HG03442 (cell line): ENCODE results near the gene DSN1.
"Not testable (repeated sequence)": the region's sequence is repeated elsewhere in the genome, so short reads cannot be mapped to it uniquely, and the experiment has no call there.

Experiments used
- ATAC-seq: cut with Tn5 transposase; IDR thresholded peaks from one replicate; pipeline ENCODE4 v1.9.1; 2021; ENCODE audit warnings: mild to moderate bottlenecking, moderate library complexity; ENCODE audit not compliant: unreplicated experiment

The DSN1 gene

GRCh38 chr20:36773597-36774390 lies at the start of gene DSN1:
TSS of gene DSN1 (minus strand) at chr20:36773763. CDS start at chr20:36771458, 2,305 bp downstream.
- ATAC-seq: peak; percentile 76

DNA sequence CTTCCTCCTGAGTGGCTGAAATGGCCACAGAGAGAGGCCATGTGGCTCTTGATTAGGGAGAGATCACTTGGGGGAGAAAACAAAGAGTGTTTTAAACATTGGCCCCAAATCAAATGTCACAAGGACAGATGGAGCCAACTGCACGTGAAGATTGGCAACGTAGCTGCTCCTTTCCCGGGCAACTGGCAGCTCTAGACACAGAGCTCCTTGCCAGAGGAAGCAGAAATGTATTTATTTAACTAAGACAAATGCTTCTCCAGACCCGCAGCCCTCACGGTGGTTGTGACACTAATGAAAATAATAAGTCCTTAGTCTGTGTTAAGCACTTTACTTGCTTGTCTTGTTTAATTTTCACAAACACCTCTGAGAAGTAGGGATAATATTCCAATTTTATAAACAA lies 49.6 kb upstream of the DSN1 start:
- ATAC-seq: no peak

DNA sequence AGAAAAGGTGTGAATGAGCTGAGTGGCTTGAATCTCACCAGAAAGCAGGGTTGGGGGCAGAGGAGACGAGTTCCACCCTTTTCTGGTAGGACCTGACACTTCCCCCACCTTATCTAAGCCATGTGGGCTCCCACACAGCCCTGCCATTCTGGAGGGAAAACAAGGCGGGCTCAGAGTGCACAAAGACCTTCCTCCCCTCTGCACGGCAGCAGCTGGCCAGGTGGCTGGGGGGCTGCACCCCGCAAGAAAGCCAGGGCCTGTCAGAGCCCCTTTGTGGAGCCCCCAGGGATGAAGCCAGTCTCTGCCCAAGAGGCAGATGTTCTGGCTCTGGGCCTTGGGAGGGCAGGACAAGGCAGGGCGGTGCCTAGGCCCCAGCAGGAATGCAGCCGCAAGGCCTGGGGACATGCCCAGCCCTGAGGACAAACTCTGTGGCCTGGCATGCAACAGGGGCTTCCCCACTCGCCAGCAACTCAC lies 48.4 kb upstream of the DSN1 start:
- ATAC-seq: no peak

DNA sequence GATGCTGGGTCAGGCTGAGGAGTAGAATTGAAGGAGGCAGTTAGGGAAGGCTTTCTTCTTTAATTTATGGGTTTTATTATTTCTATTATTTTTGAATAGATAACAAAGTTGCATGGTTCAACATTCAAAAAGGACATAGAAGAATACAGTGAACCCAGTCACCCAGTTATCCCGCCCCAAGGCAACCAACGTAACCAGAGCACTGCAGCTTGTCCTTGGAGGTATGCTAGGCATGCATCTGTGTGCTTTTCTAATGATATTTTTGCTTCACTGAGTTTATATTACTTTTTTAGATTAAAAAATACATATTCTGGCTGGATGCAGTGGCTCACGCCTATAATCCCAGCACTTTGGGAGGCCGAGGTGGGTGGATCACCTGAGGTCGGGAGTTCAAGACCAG lies 47.4 kb upstream of the DSN1 start:
- ATAC-seq: no peak

DNA sequence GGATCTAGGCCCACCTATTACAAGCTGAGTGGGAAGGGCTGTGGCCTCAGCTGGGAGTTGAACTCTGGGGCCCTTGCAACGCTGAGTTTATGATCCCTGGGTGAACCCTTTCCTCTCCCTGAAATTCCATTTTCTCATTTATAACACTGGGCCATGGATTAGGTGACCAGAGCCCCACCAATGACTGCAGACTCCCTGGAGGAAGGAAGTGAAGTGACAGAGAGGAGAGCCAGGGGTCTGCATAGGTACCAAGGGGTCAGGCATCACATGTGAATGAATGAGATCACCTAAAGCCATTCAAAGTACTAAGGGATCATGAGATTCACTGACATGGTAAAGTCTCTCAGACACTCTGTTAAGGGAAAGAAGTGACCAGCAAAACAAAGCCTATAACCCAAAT lies 46.5 kb upstream of the DSN1 start:
- no peak for ATAC-seq

GRCh38 chr20:36819659-36820058 lies 46.1 kb upstream of the DSN1 start:
- ATAC-seq: no peak

DNA sequence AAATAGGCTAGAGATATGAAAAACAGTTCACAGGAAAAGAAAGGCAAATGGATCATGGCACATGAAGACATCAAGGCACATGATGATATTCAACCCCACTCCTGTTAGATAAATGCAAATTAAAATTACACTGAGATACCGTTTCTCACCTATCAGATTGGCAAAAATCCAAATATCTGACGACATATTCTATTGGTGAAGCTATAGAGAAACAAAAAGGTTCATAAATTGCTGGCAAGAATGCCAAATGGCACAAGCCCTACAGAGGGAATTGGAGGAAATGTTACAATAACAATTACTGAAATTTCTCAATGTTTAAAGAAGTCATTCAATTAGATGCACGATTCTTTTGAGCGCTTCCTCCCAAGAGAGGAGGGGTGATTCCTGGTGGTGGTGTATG lies 45.3 kb upstream of the DSN1 start:
- ATAC-seq: no peak

- ATAC-seq: no peak
Measured at GRCh38 chr20:36818185-36818584, 44.6 kb upstream of the DSN1 start.

- ATAC-seq: no peak
Measured at GRCh38 chr20:36817496-36817895, 43.9 kb upstream of the DSN1 start.

DNA sequence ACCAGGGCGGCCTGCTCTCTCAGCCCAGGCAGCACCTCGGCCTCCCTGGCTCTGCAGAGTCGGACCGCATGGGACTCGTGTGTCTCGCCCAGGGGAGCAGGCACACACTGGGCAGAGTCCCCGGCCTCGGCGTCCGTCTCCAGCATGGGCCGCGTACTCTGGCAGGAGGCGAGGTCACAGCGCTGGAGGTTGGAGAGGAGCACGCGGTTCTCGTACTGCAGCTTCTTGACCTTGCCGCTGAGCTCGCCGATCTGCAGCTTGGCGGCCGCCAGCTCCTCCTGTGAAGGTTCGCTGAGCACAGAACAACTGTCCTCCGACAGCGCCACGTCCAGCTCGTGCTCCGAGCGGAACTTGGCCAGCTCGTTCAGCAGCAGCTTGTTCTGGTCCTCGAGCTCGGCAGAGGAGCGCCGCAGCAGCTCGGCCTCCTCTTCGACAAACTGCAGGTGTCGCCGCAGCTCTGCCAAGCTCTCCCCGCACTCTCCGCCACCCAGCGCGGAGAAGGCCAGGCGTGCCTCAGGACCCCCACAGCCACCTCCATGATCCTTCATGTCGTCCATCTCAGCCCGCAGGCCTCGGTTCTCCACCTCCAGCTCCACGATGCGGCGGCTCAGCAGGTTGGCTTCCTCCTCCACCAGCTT lies 42.0 kb upstream of the DSN1 start:
- ATAC-seq: no peak

GRCh38 chr20:36812594-36813463 lies 39.3 kb upstream of the DSN1 start:
- ATAC-seq: no peak

GRCh38 chr20:36808317-36809257 lies 35.0 kb upstream of the DSN1 start:
- ATAC-seq: no peak

DNA sequence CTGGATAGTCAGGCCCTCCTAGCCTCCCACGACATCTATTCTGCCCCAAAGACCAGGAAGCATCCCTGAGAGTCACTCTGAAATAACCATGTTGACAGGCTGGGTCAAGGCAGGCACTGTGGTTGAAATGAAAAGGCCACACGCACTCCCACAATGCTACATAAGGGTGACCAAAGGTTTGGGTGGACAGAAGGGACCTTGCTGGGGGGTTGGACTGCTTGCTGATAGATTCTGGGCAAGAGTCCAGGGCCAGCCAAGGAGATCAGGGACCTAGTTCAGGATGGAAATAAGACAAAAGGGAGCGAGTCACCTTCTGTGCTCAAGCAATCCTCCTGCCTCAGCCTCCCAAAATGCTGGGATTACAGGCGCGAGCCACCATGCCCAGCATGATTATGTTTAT lies 32.5 kb upstream of the DSN1 start:
- no peak for ATAC-seq

DNA sequence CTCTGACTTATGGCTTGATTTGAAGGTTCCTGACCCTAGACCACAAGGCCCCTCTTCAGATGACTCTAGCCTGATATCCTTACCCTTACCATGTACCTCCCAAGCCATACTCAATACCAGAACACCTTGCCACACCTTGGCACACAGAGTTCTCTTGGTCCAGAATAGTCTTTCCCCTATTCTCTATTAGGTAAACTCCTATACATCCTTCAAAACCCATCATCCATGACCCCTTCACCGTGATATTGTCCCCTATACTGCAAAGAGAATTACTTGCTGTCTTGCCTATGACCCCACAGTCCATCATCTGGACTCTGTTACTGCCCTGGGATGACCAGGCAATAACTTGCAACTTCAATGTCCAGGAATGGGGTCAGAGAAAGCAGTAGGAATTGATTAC lies 31.8 kb upstream of the DSN1 start:
- ATAC-seq: no peak

DNA sequence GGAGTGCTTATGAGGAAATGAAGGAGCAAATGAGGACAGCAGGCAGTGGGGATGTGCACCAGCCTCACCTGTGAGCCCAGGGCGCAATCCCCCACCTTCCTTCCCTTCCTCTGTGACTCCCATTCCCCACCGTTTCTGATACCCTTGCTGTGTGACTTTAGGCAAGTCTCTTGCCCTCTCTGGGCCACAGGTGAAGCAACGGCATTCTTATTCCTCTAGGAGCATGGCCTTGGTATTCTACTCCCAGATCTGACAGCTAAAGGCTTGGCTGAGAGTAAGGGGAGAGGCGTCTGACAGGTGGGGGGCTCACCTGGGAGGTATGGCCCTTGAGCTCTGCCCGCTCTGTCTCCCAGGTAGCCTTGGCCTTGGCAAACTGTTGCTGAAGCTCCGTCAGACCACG lies 30.9 kb upstream of the DSN1 start:
- no peak for ATAC-seq

DNA sequence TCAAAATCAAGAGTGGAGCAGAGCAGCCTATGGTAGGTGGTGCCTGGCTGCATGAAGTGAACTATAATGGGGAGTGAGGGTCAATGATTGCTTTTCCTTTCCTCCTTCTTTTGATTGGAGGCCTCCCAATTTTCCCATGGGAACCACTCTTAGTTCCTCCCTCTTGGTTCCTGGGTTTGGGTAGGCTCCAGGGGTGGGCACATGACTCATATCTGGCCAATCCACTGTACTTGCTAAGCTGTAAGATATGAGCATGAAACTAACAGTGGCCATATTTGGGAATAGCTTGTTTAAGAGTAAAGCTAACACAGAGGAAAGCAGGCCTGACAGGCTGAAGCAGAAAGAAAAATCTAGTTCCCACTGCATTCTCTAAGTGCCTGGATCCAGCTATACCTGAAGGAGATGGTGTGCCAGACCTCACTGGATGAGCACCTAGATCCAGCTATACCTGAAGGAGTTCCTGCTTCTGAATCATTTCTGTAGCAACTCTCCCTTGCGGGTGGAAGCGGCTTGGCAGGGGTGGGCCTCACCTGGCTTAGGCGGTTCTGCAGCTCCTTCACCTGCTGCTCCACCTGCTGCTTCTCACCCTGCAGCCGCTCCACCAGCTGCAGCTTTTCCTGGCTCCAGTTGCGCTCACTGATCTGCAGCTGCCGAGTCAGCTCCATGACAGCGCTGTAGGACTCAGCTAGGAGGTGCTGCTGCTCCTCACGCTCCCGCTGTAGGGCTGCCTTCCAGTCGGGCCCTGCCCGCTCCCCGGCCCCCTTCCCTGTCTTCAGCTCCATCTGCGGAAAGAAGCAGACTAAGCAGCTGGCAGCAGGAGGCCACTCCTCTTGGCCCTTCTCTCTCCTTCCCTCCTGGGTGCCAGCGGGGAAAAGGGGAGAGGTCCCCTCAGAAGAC lies 29.0 kb upstream of the DSN1 start:
- no peak for ATAC-seq

- no peak for ATAC-seq
Measured at GRCh38 chr20:36800410-36800809, 26.8 kb upstream of the DSN1 start.

DNA sequence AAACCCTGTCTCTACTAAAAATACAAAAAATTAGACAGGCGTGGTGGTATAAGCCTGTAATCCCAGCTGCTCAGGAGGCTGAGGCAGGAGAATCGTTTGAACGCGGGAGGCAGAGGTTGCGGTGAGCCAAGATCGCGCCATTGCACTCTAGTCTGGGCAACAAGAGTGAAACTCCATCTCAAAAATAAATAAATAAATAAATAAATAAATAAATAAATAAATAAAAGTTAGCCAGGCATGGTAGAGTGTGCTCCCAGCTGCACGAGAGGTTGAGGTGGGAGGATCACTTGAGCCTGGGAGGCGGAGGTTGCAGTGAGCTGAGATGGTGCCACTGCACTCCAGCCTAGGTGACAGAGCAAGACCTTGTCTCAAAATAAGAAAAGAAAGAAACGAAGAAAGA lies 25.8 kb upstream of the DSN1 start:
- ATAC-seq: not testable (repeated sequence)

DNA sequence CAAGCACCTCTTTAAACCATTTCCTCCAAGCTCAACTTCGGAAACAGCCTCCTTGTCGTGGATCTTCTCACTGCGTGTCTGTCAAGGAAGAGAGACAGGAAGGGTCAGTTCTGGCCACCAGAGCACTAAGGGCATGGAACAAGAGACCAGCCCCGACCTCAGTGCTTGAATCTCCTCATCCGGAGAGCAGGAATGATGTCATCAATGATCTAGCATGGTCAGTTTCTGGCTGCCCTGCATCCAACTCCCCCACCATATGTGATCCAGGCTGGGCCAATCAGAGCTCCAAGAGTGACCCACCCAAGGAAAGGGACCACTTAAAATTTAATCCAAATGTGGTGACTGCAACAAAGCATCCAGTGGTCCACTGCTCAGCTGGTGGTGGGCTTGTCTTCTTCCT lies 23.3 kb upstream of the DSN1 start:
- ATAC-seq: no peak
